Esophagus muscularis mucosa (tissue), 4 donors: Measurements from ENCODE around the gene ATP9A.

Source experiments
- CTCF ChIP-seq, 3 experiments: fragments of 200-600 bp in 2 of 3; fragments of 450-650 bp in 1 of 3; sonication (generic) in 2 of 3; IDR thresholded peaks; one replicate each; pipeline ENCODE4 v1.5.1; 2017 to 2019; ENCODE audit warnings: antibody characterized with exemption in 3 of 3, mild to moderate bottlenecking in 2 of 3, moderate library complexity in 1 of 3
- EP300 ChIP-seq: sonication (generic); formaldehyde crosslinking; IDR thresholded peaks from one replicate; pipeline ENCODE4 v1.6.1; 2017; ENCODE audit warnings: antibody characterized with exemption
- POLR2A ChIP-seq: fragments of 450-650 bp; IDR thresholded peaks from one replicate; pipeline ENCODE4 v1.6.1; 2017; ENCODE audit warnings: antibody characterized with exemption, moderate library complexity, mild to moderate bottlenecking, low read depth

GRCh38 chr20:51567622-51568021 lies 200.6 kb downstream of the ATP9A start:
- TF ChIP-seq CTCF (IDR thresholded peaks at IDR 0.05) = no peak
- no peak for TF ChIP-seq EP300
- no peak for TF ChIP-seq POLR2A
